Calu3 (cell line): ENCODE results near the gene NDUFA3. TPM values are rescaled to one million over a fixed set of nuclear protein-coding genes. Genes with fewer than 3 reads are reported as not detected.
A peak's percentile ranks its signal among the peaks of the same experiment; 100 is the strongest.

Experiments used
- BruUV-seq: library from RNA; stranded (reverse); fragments of 400-500 nt; replicated peaks from 2 replicates; lab custom pipeline; 2021; lab: Mats Ljungman, UMichigan
- CTCF ChIA-PET: fragments of 300-600 bp; sonication (Branson Sonifier 250); formaldehyde crosslinking; loops from one replicate; lab custom pipeline; 2022; ENCODE audit warnings: antibody characterized with exemption; lab: Charles Lee
- DNase-seq: peaks from one replicate; pipeline ENCODE4 v3.0.0; 2022
- H3K27ac Mint-ChIP-seq: one replicate; pipeline ENCODE4 v1.8.0; 2022; ENCODE audit warnings: mixed read lengths; ENCODE audit not compliant: unreplicated experiment
- H3K27me3 Mint-ChIP-seq: one replicate; pipeline ENCODE4 v1.8.0; 2022; ENCODE audit warnings: mixed read lengths; ENCODE audit not compliant: unreplicated experiment
- H3K36me3 Mint-ChIP-seq: one replicate; pipeline ENCODE4 v1.8.0; 2022; ENCODE audit warnings: mild to moderate bottlenecking, moderate library complexity, mixed read lengths; ENCODE audit not compliant: insufficient read depth, unreplicated experiment
- H3K4me1 Mint-ChIP-seq: one replicate; pipeline ENCODE4 v1.8.0; 2022; ENCODE audit warnings: mild to moderate bottlenecking, low read depth, mixed read lengths; ENCODE audit not compliant: unreplicated experiment
- H3K4me3 Mint-ChIP-seq: one replicate; pipeline ENCODE4 v1.8.0; 2022; ENCODE audit warnings: mild to moderate bottlenecking, low read depth, moderate library complexity, mixed read lengths; ENCODE audit not compliant: unreplicated experiment
- H3K9me3 Mint-ChIP-seq: one replicate; pipeline ENCODE4 v1.8.0; 2022; ENCODE audit warnings: low read depth, mixed read lengths; ENCODE audit not compliant: unreplicated experiment
- CTCF ChIP-seq: fragments of 200-600 bp; IDR thresholded peaks from one replicate; pipeline ENCODE4 v1.8.0; 2022; ENCODE audit warnings: antibody characterized with exemption; ENCODE audit not compliant: unreplicated experiment
- intact Hi-C: fragments of 100-400 bp; cut with micrococcal nuclease; formaldehyde crosslinking; loops from one replicate; pipeline ENCODE4 v1.10.0; 2022; ENCODE audit not compliant: unreplicated experiment
- total RNA-seq: library from RNA; stranded (reverse); gene quantifications from 2 replicates; pipeline ENCODE4 v1.2.3, GENCODE V29; 2022

NDUFA3 gene
- total RNA-seq, 1 experiment from 2014 or later: 255 TPM

GRCh38 chr19:54133312-54133956 is 30.8 kb downstream of the NDUFA3 start:
- peaks cover 52% of the 10 kb centered on the region for H3K36me3 Mint-ChIP-seq
- no peak overlapping the region for H3K4me3 Mint-ChIP-seq
- intact Hi-C loops: no loop called here
- peaks cover 13% of the 10 kb centered on the region for H3K27me3 Mint-ChIP-seq
- CTCF ChIA-PET: no interaction called here
- BruUV-seq: no TSS peak
- DNase-seq: no peak
- peaks cover under 1% of the 10 kb centered on the region for H3K4me1 Mint-ChIP-seq
- peaks cover 3% of the 10 kb centered on the region for H3K9me3 Mint-ChIP-seq
- no peak overlapping the region for H3K27ac Mint-ChIP-seq
- TF ChIP-seq CTCF: no peak

GRCh38 chr19:54133957-54134590 is 31.4 kb downstream of the NDUFA3 start:
- peaks cover 3% of the 10 kb centered on the region for H3K9me3 Mint-ChIP-seq
- no peak for DNase-seq
- intact Hi-C loops: no loop called here
- CTCF ChIA-PET: no interaction called here
- peaks cover 52% of the 10 kb centered on the region for H3K36me3 Mint-ChIP-seq
- no peak overlapping the region for H3K27ac Mint-ChIP-seq
- H3K4me1 Mint-ChIP-seq: peaks cover 7% of the 10 kb centered on the region
- peaks cover 13% of the 10 kb centered on the region for H3K27me3 Mint-ChIP-seq
- BruUV-seq: no TSS peak
- TF ChIP-seq CTCF: no peak
- no peak overlapping the region for H3K4me3 Mint-ChIP-seq

GRCh38 chr19:54136086-54136863 is 33.6 kb downstream of the NDUFA3 start:
- Mint-ChIP-seq H3K9me3 (peaks cover 3% of the 10 kb centered on the region), H3K4me1 (peaks cover 26% of the 10 kb centered on the region), H3K4me3 (peak overlapping the region; percentile 84), H3K27ac (peak overlapping the region; percentile 96), H3K36me3 (peaks cover 59% of the 10 kb centered on the region), H3K27me3 (peaks cover 13% of the 10 kb centered on the region)
- DNase-seq: no peak
- TF ChIP-seq CTCF: no peak
- CTCF ChIA-PET: interaction anchor here (0.5 to 1.7 kb wide), 8 partner anchors 10 to 343 kb away, joined by 3 to 12 read pairs (median 6); partner anchors contain the start of genes LENG1, MBOAT7, PRPF31 and TFPT
- TSS peak; percentile 95 for BruUV-seq
- intact Hi-C loops: no loop called here
